Large intestine (tissue), 3 donors: ENCODE results near the gene TLR6. TPM values are rescaled to one million over a fixed set of nuclear protein-coding genes. Genes with fewer than 3 reads are reported as not detected.

Source experiments
- DNase-seq, 2 donors: peaks; one replicate each; pipeline versions ENCODE4 v3.0.0 to v3.0.0-alpha.2; 2013
- H3K27ac ChIP-seq: one replicate; pipeline ENCODE4 v1.5.1; 2013; ENCODE audit warnings: low read length
- H3K27me3 ChIP-seq: 2 replicates; pipeline ENCODE4 v1.6.1; 2013; ENCODE audit warnings: low read length; ENCODE audit not compliant: control insufficient read depth, insufficient read depth
- H3K36me3 ChIP-seq: 2 replicates; pipeline ENCODE4 v1.6.1; 2013; ENCODE audit warnings: low read length; ENCODE audit not compliant: control insufficient read depth, insufficient read depth
- H3K4me1 ChIP-seq: one replicate; pipeline ENCODE4 v1.6.1; 2013; ENCODE audit warnings: low read length; ENCODE audit not compliant: control insufficient read depth, insufficient read depth
- H3K4me3 ChIP-seq: one replicate; pipeline ENCODE4 v1.5.1; 2013; ENCODE audit warnings: low read length
- H3K9me3 ChIP-seq: one replicate; pipeline ENCODE4 v1.6.1; 2013; ENCODE audit warnings: mild to moderate bottlenecking, low read depth, low read length, moderate library complexity; ENCODE audit not compliant: control insufficient read depth
- WGBS: methylation state at CpG from one replicate; pipeline ENCODE4 v1.1.5; 2013; ENCODE audit warnings: low lambda C conversion rate; ENCODE audit not compliant: insufficient coverage; 5-methylcytosine and 5-hydroxymethylcytosine counted together
- polyA plus RNA-seq: library from polyadenylated mRNA; unstranded; fragments of 120-200 nt; gene quantifications from one replicate; pipeline ENCODE4 v1.2.1, GENCODE V29; 2013

TLR6 gene
- polyA plus RNA-seq, 1 donor, result 1.6 TPM

- H3K27me3 ChIP-seq, result no peaks in the 10 kb centered on the region
- H3K4me3 ChIP-seq, result no peak overlapping the region
- no peak for DNase-seq
- no peaks in the 10 kb centered on the region for H3K36me3 ChIP-seq
- WGBS, result no CpG with 5 or more reads among the region's 5 CpGs
- no peak overlapping the region for H3K27ac ChIP-seq
- no peaks in the 10 kb centered on the region for H3K4me1 ChIP-seq
- H3K9me3 ChIP-seq, result peaks cover 3% of the 10 kb centered on the region
Observed at GRCh38 chr4:38805530-38806145, 51.0 kb downstream of the TLR6 start.

- H3K4me3 ChIP-seq, result peak within 1 kb of the TSS; percentile 5
- DNase-seq, result peak; percentile 25 to 36
Observed at GRCh38 chr4:38804654-38805295, 51.8 kb downstream of the TLR6 start, which contains the start of gene TLR1. TSS of gene TLR1 (minus strand) at chr4:38804791. CDS start at chr4:38798831, 5,960 bp downstream.

GRCh38 chr4:38803833-38804653 is 52.6 kb downstream of the TLR6 start:
- DNase-seq, result no peak
- peak overlapping the region; percentile 5 for H3K4me3 ChIP-seq
- H3K27ac ChIP-seq, result peak overlapping the region; percentile 47
- H3K27me3 ChIP-seq, result no peaks in the 10 kb centered on the region
- no peaks in the 10 kb centered on the region for H3K4me1 ChIP-seq
- H3K9me3 ChIP-seq, result peaks cover 3% of the 10 kb centered on the region
- WGBS, result 41% methylated on average over 3 of the region's 6 CpGs
- peaks cover 3% of the 10 kb centered on the region for H3K36me3 ChIP-seq

More at GRCh38 chr4:38804654-38805295, 51.8 kb downstream of the TLR6 start, which contains the start of gene TLR1:
- H3K4me1 ChIP-seq, result no peaks in the 10 kb centered on the region
- WGBS, result 46% methylated on average over 2 of the region's 7 CpGs
- peak within 1 kb of the TSS; percentile 47 for H3K27ac ChIP-seq
- H3K9me3 ChIP-seq, result peaks cover 3% of the 10 kb centered on the region
- no peaks in the 10 kb centered on the region for H3K27me3 ChIP-seq
- H3K36me3 ChIP-seq, result no peaks in the 10 kb centered on the region

- 80% methylated on average over 2 of the region's 15 CpGs for WGBS
- Histone ChIP-seq H3K27me3 (no peaks in the 10 kb centered on the region), H3K4me1 (no peaks in the 10 kb centered on the region), H3K27ac (no peak overlapping the region), H3K4me3 (peak overlapping the region; percentile 8), H3K36me3 (peaks cover 4% of the 10 kb centered on the region), H3K9me3 (peaks cover 3% of the 10 kb centered on the region)
- DNase-seq, result no peak
Observed at GRCh38 chr4:38802561-38803355, 53.9 kb downstream of the TLR6 start.

GRCh38 chr4:38800961-38801450 is 55.6 kb downstream of the TLR6 start:
- Histone ChIP-seq H3K4me1 (no peaks in the 10 kb centered on the region), H3K4me3 (no peak overlapping the region), H3K9me3 (peaks cover 3% of the 10 kb centered on the region), H3K36me3 (peaks cover 4% of the 10 kb centered on the region), H3K27me3 (no peaks in the 10 kb centered on the region), H3K27ac (no peak overlapping the region)
- WGBS, result 100% methylated on average over 1 of the region's 3 CpGs
- no peak for DNase-seq

GRCh38 chr4:38800366-38800765 is 56.3 kb downstream of the TLR6 start:
- no peak overlapping the region for H3K27ac ChIP-seq

GRCh38 chr4:38795087-38795486 is 61.5 kb downstream of the TLR6 start:
- H3K4me3 ChIP-seq, result no peak overlapping the region
- H3K9me3 ChIP-seq, result no peaks in the 10 kb centered on the region
- no peaks in the 10 kb centered on the region for H3K27me3 ChIP-seq
- H3K27ac ChIP-seq, result no peak overlapping the region
- H3K4me1 ChIP-seq, result no peaks in the 10 kb centered on the region
- WGBS, result no CpG with 5 or more reads among the region's 3 CpGs
- H3K36me3 ChIP-seq, result peaks cover 4% of the 10 kb centered on the region
- DNase-seq, result no peak

More at GRCh38 chr4:38800366-38800765, 56.3 kb downstream of the TLR6 start:
- no peak for DNase-seq
- Histone ChIP-seq H3K4me3 (no peak overlapping the region), H3K27me3 (no peaks in the 10 kb centered on the region), H3K4me1 (no peaks in the 10 kb centered on the region), H3K36me3 (peaks cover 4% of the 10 kb centered on the region), H3K9me3 (peaks cover 3% of the 10 kb centered on the region)
- no CpG with 5 or more reads among the region's 2 CpGs for WGBS

GRCh38 chr4:38794051-38794450 is 62.6 kb downstream of the TLR6 start:
- Histone ChIP-seq H3K27me3 (no peaks in the 10 kb centered on the region), H3K4me1 (no peaks in the 10 kb centered on the region), H3K9me3 (no peaks in the 10 kb centered on the region), H3K27ac (no peak overlapping the region), H3K4me3 (no peak overlapping the region), H3K36me3 (peaks cover 1% of the 10 kb centered on the region)
- whole genome bisulfite sequencing, result 90% methylated on average over 2 of the region's 2 CpGs
- no peak for DNase-seq

- no CpG with 5 or more reads among the region's 2 CpGs for WGBS
Observed at GRCh38 chr4:38791010-38791409, 65.6 kb downstream of the TLR6 start.

More at GRCh38 chr4:38791010-38791409, 65.6 kb downstream of the TLR6 start:
- H3K36me3 ChIP-seq, result no peaks in the 10 kb centered on the region
- H3K4me1 ChIP-seq, result no peaks in the 10 kb centered on the region
- H3K9me3 ChIP-seq, result no peaks in the 10 kb centered on the region
- H3K27me3 ChIP-seq, result no peaks in the 10 kb centered on the region
- no peak for DNase-seq
- no peak overlapping the region for H3K4me3 ChIP-seq
- no peak overlapping the region for H3K27ac ChIP-seq
